Ramos (cell line): ENCODE results near the gene BTNL8.

Experiments used
- in situ Hi-C: fragments of 300-500 bp; cut with MboI; formaldehyde crosslinking; loops from one replicate; pipeline ENCODE4 v1.14.3; 2022; ENCODE audit warnings: low sequenced_read_pairs; ENCODE audit not compliant: unreplicated experiment

Gene BTNL8, protein sequence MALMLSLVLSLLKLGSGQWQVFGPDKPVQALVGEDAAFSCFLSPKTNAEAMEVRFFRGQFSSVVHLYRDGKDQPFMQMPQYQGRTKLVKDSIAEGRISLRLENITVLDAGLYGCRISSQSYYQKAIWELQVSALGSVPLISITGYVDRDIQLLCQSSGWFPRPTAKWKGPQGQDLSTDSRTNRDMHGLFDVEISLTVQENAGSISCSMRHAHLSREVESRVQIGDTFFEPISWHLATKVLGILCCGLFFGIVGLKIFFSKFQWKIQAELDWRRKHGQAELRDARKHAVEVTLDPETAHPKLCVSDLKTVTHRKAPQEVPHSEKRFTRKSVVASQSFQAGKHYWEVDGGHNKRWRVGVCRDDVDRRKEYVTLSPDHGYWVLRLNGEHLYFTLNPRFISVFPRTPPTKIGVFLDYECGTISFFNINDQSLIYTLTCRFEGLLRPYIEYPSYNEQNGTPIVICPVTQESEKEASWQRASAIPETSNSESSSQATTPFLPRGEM

GRCh38 chr5:180898621-180899246 lies at the start of gene BTNL8:
Gene BTNL8 (plus strand): TSS chr5:180899159. CDS start chr5:180899311, 152 bp downstream.
- in situ Hi-C loops = no loop called here

GRCh38 chr5:180849827-180850226 lies 49.1 kb upstream of the BTNL8 start:
- in situ Hi-C loops = no loop called here

GRCh38 chr5:180850434-180851078 lies 48.4 kb upstream of the BTNL8 start:
- in situ Hi-C loops = no loop called here

DNA sequence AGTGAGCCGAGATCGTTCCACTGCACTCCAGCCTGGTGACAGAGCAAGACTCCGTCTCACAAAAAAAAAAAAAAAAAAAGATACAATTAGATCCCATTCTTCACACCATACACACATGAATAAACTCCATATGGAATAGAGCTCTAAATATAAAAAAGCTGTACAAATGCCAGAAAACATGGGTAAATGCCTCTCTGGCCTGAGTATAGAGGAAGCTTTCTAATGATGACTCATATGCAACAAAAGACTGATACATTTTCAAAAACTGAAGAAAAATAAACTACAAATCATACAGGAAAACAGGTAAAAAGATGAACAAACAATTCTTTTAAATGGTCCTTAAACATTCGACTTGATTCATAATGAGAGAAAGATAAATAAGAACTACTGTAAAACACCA lies 46.5 kb upstream of the BTNL8 start:
- in situ Hi-C loops = no loop called here

GRCh38 chr5:180853121-180853847 lies 45.7 kb upstream of the BTNL8 start:
- in situ Hi-C loops = no loop called here

DNA sequence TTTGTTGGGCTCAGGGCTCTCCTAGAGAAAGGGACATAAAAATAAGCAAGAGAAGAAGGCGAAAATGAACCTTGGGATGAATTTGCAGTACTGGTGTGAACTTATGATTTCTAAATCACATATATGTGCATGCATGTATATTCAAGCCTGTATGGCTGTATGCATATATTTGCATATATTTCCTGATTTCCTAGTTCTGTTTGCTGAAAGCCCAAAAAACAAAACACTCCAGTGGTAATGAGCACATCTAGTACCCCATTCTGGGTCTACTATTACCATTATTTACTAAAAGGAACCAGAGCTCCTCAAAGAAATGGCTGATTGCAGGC lies 45.1 kb upstream of the BTNL8 start:
- in situ Hi-C loops = no loop called here

DNA sequence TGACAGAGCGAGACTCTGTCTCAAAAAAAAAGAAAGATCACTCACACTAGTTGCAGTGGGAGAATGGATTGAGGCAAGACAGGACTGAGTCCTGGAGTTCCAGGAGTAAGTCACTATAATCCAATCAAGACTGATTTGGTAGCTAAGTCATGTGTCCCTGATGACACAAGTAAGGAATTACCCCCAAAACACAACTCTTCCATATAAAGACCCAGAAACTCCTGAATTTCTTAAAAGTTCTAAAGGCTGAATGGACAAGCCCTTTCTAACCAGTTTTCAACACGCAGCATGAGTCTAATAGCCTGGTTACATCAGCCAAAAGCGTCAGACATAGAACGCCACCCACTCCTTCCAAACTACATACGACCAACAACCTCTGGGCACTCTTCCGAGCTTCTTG lies 40.4 kb upstream of the BTNL8 start:
- in situ Hi-C loops = no loop called here

DNA sequence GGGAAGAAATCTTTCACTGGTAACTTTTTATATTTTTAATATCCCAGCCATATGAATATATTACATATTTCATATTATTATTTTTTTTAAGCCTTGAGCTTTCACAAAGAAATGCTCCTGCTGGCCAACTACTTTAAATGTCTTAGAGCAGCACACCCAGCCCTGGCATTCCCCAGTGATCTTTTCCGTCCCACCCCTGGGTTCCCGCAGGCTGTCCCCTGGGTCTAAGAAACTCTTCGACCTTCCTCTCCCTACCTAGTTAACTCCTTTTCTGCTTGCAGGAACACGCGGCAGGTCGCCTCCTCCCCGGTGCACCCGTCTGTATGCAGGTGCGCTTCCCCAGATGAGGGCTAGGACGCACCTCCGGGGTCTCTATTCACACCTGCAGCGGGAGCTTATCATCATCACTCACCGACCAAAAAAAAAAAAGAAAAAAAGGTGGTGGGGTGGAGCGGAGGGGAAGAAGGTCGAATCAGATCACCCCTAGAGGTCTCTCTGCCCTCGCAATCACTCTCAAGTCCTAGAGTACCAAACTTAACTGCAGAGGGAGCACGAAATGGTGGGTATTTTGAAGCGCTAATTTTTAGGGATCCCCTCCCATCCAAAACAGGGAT lies 38.6 kb upstream of the BTNL8 start:
- in situ Hi-C loops = loop anchor here (5.0 kb wide), 1 partner anchor 63 kb away; no protein-coding TSS in a partner anchor

- in situ Hi-C loops = loop anchor here (5.0 kb wide), 1 partner anchor 64 kb away; no protein-coding TSS in a partner anchor
Measured at GRCh38 chr5:180860887-180861822, 37.8 kb upstream of the BTNL8 start, which contains the start of gene ZFP62. Gene ZFP62 (minus strand): TSS chr5:180861276. CDS start chr5:180861219, 57 bp downstream.

DNA sequence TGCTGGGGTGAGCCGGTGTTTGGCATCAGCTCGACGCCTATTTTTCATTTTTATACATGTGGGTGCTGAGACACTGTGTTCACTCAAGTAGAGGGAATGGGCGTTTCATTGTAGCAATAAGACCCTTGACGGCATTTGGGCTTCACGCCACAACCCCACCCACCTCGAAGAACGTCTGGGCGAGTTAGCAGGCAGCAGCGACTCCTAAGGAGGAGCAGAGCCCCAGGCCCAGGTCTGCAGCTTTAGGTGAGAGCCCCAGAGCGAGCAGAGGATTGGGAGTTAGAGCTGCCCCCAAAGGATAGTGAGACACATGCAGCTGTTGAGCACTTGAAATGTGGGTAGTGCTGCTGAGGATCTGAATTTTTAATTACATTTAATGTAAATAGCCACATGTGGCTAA lies 36.3 kb upstream of the BTNL8 start:
- in situ Hi-C loops = loop anchor here (5.0 kb wide), 1 partner anchor 65 kb away; no protein-coding TSS in a partner anchor

GRCh38 chr5:180865981-180866695 lies 32.8 kb upstream of the BTNL8 start:
- in situ Hi-C loops = no loop called here

DNA sequence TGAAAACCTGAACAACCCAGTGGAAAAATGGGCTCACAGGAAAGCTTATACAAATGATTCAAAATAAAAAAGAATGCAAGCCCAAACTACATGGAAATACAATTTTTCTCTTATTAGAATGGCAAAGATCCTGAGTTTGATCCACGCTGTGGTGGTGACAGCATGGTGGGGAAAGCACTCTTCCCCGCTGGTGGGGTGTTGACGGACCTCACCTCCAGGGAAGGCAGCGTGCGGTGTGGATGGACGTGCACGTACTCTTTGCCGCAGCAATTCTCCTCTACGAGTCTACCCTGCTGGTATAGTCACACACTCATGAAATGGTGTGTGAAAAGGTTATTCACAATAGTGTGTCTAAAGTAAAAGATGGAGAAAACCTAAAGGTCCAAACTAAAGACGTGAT lies 32.0 kb upstream of the BTNL8 start:
- in situ Hi-C loops = no loop called here

DNA sequence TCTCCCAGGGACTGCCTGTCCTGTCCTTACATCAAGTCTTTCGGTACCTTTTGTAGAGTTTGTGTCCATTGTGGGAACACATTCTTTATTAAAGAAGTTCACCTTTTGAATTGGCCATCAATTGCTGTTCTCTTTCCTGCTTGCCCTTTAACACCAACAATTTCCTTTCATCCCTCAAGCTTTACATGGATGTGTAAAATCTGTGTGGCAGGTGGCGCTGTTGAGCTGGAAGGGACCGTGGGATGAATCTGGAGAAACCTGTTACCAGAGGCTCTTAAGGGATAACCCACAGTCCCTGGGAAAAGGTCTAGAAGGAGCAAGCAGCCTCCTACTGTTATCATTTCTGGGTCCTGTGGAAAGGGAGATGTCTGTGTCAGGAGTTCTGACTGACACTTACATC lies 30.0 kb upstream of the BTNL8 start:
- in situ Hi-C loops = no loop called here

- in situ Hi-C loops = no loop called here
Measured at GRCh38 chr5:180869587-180869986, 29.4 kb upstream of the BTNL8 start.

DNA sequence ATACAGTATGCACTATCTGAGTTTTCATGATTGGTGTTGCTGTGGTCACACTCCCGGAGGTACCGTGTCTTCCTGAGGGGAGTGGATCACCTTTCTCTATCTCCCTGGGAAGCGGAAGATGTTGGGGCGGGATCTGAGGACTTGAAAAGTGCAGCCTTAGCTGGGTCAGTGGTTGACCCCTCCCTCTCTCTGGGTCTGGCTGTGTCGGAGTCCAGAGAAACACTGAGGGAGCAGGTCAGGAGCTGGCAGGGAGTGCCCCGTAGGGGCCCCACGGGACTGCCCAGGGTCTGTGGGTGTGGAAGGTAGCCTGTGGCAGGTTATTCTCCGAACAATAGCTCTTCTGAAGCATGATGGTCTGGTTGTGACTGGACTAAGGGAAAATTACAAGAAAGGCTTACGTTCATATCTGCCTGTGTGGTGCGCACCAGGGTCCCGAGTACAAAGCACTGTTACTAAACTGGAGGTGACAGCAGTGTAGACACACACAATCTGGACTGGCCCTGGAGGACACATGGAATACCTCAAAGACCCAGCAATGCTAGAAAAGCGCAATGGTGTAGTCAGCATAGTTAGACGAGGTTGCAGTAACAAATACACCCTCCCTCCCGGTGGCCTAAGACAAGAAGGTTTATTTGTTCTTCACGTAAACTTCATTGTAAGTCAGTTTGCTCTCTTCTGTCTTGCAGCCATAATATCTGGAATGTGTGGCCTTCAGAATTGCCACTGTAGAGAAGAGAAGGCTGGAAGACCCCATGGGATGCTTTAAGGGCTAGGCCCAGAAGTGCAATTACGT lies 28.5 kb upstream of the BTNL8 start:
- in situ Hi-C loops = loop anchor here (10.0 kb wide), 1 partner anchor 284 kb away; no protein-coding TSS in a partner anchor

DNA sequence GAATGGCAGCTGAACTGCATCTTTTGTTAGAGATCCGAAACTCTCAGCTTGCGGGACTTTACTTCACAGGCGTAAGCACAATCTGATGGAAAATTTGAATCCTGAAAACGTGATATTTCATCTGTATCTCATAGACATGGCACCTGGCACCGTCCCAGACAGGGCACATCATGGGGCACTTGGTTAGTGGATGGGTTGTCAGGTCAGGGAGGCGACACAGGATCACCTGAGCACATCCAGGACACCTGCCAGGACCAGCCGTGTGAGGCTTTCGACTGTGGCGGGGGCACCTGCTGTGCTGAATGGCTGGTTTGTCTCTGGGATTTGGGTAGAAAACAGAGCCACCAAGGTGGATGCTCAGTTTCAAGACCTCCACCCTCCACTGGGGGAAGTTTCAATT lies 26.5 kb upstream of the BTNL8 start:
- in situ Hi-C loops = loop anchor here (10.0 kb wide), 1 partner anchor 282 kb away; no protein-coding TSS in a partner anchor
